ENCODE measurements around the gene SPTBN5.

DNA sequence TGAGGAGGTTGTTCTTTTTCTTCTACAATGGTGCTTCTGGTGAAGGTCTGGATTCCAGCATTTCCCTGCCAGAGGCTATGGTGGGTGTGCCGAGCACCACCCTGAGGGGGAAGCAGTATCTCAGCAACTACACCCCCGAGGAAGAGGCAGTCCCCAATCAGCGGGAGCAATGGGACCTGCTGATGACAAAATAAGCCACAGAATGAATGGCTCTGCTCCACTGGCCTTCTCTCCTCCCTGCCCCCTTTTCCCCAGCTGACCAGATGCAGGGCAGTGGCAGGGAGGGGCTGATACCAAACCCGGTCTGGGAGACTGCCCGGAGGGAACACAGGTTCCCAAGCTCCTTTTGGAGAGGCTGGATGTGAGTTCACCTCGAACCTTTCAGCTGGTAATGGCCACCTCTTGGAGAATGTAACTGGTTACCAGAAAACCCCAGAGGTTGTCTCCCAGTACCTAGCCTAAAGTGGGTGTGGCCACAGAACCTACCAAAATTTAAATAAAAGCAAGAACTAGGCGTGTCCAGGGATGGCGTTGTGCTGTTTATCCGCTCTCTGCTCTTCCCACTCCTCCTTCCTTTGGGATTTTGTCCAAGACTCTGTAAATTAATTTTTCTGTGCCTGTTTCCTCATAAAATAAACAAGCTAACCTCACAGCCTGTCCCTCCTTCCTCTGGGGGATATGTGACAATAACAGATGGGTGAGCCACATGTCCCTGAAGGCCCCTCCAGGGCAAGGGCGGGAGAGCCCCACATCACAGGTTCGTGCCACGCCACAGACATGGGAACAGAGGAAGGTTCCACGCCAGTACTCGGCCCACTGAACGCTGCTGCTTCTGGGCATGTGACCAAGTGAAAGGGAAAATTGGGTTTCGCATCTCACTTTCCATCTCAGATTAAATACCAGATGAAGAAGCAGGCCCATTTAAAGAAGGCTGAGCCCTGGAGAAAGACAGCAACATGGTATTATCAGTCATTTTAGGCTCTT is 35.1 kb upstream of the SPTBN5 start:
- no peak for TF ChIP-seq ZFP30 (CRISPR knock-in tag; IDR thresholded peaks at IDR 0.05)
- no peak for TF ChIP-seq CSDC2 (CRISPR knock-in tag; IDR thresholded peaks at IDR 0.05)
- no peak for TF ChIP-seq TOX (CRISPR knock-in tag; IDR thresholded peaks at IDR 0.05; ENCODE audit: borderline replicate concordance)
- no peak for TF ChIP-seq ARNTL (CRISPR knock-in tag; IDR thresholded peaks at IDR 0.05; ENCODE audit: borderline replicate concordance, low read depth)
- no peak for TF ChIP-seq GLIS3 (CRISPR knock-in tag; IDR thresholded peaks at IDR 0.05)
- no peak for TF ChIP-seq SNAI2 (CRISPR knock-in tag; IDR thresholded peaks at IDR 0.05)
- TF ChIP-seq, protein P1, sequence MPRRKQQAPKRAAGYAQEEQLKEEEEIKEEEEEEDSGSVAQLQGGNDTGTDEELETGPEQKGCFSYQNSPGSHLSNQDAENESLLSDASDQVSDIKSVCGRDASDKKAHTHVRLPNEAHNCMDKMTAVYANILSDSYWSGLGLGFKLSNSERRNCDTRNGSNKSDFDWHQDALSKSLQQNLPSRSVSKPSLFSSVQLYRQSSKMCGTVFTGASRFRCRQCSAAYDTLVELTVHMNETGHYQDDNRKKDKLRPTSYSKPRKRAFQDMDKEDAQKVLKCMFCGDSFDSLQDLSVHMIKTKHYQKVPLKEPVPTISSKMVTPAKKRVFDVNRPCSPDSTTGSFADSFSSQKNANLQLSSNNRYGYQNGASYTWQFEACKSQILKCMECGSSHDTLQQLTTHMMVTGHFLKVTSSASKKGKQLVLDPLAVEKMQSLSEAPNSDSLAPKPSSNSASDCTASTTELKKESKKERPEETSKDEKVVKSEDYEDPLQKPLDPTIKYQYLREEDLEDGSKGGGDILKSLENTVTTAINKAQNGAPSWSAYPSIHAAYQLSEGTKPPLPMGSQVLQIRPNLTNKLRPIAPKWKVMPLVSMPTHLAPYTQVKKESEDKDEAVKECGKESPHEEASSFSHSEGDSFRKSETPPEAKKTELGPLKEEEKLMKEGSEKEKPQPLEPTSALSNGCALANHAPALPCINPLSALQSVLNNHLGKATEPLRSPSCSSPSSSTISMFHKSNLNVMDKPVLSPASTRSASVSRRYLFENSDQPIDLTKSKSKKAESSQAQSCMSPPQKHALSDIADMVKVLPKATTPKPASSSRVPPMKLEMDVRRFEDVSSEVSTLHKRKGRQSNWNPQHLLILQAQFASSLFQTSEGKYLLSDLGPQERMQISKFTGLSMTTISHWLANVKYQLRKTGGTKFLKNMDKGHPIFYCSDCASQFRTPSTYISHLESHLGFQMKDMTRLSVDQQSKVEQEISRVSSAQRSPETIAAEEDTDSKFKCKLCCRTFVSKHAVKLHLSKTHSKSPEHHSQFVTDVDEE (CRISPR knock-in tag; IDR thresholded peaks at IDR 0.05) = no peak
- TF ChIP-seq, protein P2, sequence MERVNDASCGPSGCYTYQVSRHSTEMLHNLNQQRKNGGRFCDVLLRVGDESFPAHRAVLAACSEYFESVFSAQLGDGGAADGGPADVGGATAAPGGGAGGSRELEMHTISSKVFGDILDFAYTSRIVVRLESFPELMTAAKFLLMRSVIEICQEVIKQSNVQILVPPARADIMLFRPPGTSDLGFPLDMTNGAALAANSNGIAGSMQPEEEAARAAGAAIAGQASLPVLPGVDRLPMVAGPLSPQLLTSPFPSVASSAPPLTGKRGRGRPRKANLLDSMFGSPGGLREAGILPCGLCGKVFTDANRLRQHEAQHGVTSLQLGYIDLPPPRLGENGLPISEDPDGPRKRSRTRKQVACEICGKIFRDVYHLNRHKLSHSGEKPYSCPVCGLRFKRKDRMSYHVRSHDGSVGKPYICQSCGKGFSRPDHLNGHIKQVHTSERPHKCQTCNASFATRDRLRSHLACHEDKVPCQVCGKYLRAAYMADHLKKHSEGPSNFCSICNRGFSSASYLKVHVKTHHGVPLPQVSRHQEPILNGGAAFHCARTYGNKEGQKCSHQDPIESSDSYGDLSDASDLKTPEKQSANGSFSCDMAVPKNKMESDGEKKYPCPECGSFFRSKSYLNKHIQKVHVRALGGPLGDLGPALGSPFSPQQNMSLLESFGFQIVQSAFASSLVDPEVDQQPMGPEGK (CRISPR knock-in tag; IDR thresholded peaks at IDR 0.05; ENCODE audit: borderline replicate concordance) = no peak
- no peak for TF ChIP-seq ZNF565 (CRISPR knock-in tag; conservative IDR thresholded peaks at IDR 0.05; ENCODE audit: low read depth)
- TF ChIP-seq, protein P3, sequence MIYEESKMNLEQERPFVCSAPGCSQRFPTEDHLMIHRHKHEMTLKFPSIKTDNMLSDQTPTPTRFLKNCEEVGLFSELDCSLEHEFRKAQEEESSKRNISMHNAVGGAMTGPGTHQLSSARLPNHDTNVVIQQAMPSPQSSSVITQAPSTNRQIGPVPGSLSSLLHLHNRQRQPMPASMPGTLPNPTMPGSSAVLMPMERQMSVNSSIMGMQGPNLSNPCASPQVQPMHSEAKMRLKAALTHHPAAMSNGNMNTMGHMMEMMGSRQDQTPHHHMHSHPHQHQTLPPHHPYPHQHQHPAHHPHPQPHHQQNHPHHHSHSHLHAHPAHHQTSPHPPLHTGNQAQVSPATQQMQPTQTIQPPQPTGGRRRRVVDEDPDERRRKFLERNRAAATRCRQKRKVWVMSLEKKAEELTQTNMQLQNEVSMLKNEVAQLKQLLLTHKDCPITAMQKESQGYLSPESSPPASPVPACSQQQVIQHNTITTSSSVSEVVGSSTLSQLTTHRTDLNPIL (CRISPR knock-in tag; IDR thresholded peaks at IDR 0.05; ENCODE audit: low read depth) = no peak
- TF ChIP-seq RARB (CRISPR knock-in tag; IDR thresholded peaks at IDR 0.05) = no peak
- TF ChIP-seq ZNF70 (CRISPR knock-in tag; IDR thresholded peaks at IDR 0.05) = peak; percentile 32; the same call in 1 of the 2 replicates
